HG03175 (cell line): ENCODE data around the gene FCER2.
"Not testable (repeated sequence)": the region's sequence is repeated elsewhere in the genome, so short reads cannot be mapped to it uniquely, and the experiment has no call there.

Experiments
- ATAC-seq: cut with Tn5 transposase; IDR thresholded peaks from one replicate; pipeline ENCODE4 v1.9.1; 2021; ENCODE audit warnings: mild to moderate bottlenecking, moderate library complexity; ENCODE audit not compliant: unreplicated experiment

The FCER2 gene

GRCh38 chr19:7650148-7650547 lies 51.8 kb downstream of the FCER2 start:
- ATAC-seq, result no peak

GRCh38 chr19:7648265-7649014 lies 53.5 kb downstream of the FCER2 start:
- ATAC-seq, result no peak

GRCh38 chr19:7647156-7647555 lies 54.8 kb downstream of the FCER2 start:
- no peak for ATAC-seq

GRCh38 chr19:7646426-7646700 lies 55.6 kb downstream of the FCER2 start:
- no peak for ATAC-seq

GRCh38 chr19:7645656-7646425 lies 56.1 kb downstream of the FCER2 start:
- no peak for ATAC-seq

GRCh38 chr19:7645163-7645562 lies 56.8 kb downstream of the FCER2 start:
- no peak for ATAC-seq

- ATAC-seq, result no peak
Observed at GRCh38 chr19:7644550-7644877, 57.4 kb downstream of the FCER2 start.

- not testable (repeated sequence) for ATAC-seq
Observed at GRCh38 chr19:7643629-7644549, 58.0 kb downstream of the FCER2 start.

GRCh38 chr19:7643031-7643415 lies 58.9 kb downstream of the FCER2 start:
- no peak for ATAC-seq

GRCh38 chr19:7642295-7643030 lies 59.5 kb downstream of the FCER2 start:
- ATAC-seq, result no peak

- no peak for ATAC-seq
Observed at GRCh38 chr19:7641290-7642276, 60.3 kb downstream of the FCER2 start.

GRCh38 chr19:7640803-7641202 lies 61.1 kb downstream of the FCER2 start:
- no peak for ATAC-seq

- ATAC-seq, result no peak
Observed at GRCh38 chr19:7639863-7640348, 62.0 kb downstream of the FCER2 start.

GRCh38 chr19:7638802-7639465 lies 63.0 kb downstream of the FCER2 start:
- no peak for ATAC-seq
